SU-DHL-6 (cell line): ENCODE results near the gene SLC9A7.

Experiments used
- H2AFZ ChIP-seq: fragments of 200-600 bp; sonication (generic); 2 replicates; pipeline ENCODE4 v1.6.1; 2014; ENCODE audit warnings: low read depth, mild to moderate bottlenecking, moderate library complexity, mixed read lengths, antibody characterized with exemption, low read length; ENCODE audit not compliant: severe bottlenecking
- H3F3A ChIP-seq: fragments of 200-600 bp; shearing (Covaris generic); 2 replicates; pipeline ENCODE4 v1.6.0; 2016; ENCODE audit warnings: antibody characterized with exemption, mild to moderate bottlenecking; ENCODE audit not compliant: insufficient read depth
- H3K27ac ChIP-seq: fragments of 200-600 bp; sonication (generic); 2 replicates; pipeline ENCODE4 v1.5.1; 2016; ENCODE audit warnings: low read depth, mild to moderate bottlenecking, low read length, moderate library complexity, mixed read lengths
- H3K27me3 ChIP-seq: fragments of 200-600 bp; sonication (generic), shearing (Covaris generic); 2 replicates; pipeline ENCODE4 v1.6.0; 2014; ENCODE audit warnings: mild to moderate bottlenecking, low read length
- H3K36me3 ChIP-seq: fragments of 200-600 bp; sonication (generic); 2 replicates; pipeline ENCODE4 v1.6.1; 2014; ENCODE audit warnings: mild to moderate bottlenecking, low read length, mixed read lengths
- H3K4me2 ChIP-seq: fragments of 300-600, 200-600 bp; shearing (Covaris generic), sonication (generic); 2 replicates; pipeline ENCODE4 v1.6.0; 2014; ENCODE audit warnings: low read length, low read depth, mild to moderate bottlenecking; ENCODE audit not compliant: poor library complexity, severe bottlenecking
- H3K4me3 ChIP-seq: fragments of 200-600 bp; sonication (generic); 2 replicates; pipeline ENCODE4 v1.5.1; 2014; ENCODE audit warnings: antibody characterized with exemption, low read length, mild to moderate bottlenecking, mixed read lengths; ENCODE audit not compliant: insufficient read depth, poor library complexity, severe bottlenecking
- H3K79me2 ChIP-seq: fragments of 200-600 bp; sonication (generic); 2 replicates; pipeline ENCODE4 v1.6.1; 2014; ENCODE audit warnings: mild to moderate bottlenecking, low read length, moderate library complexity; ENCODE audit not compliant: insufficient read depth
- H3K9ac ChIP-seq: fragments of 200-600 bp; sonication (generic); 2 replicates; pipeline ENCODE4 v1.7.0; 2014; ENCODE audit warnings: mild to moderate bottlenecking, low read length
- H3K9me2 ChIP-seq: fragments of 200-600 bp; sonication (generic); replicated peaks from 2 replicates; pipeline ENCODE4 v1.6.1; 2014; ENCODE audit warnings: low read length; ENCODE audit not compliant: insufficient read depth
- H3K9me3 ChIP-seq: fragments of 200-600 bp; sonication (generic); 2 replicates; pipeline ENCODE4 v1.6.1; 2014; ENCODE audit warnings: low read length, mixed read lengths; ENCODE audit not compliant: insufficient read depth
- H4K20me1 ChIP-seq: fragments of 200-600 bp; sonication (generic); 2 replicates; pipeline ENCODE4 v1.6.1; 2014; ENCODE audit warnings: low read depth, mild to moderate bottlenecking, antibody characterized with exemption, low read length, moderate library complexity, mixed read lengths
- CTCF ChIP-seq: fragments of 200-600 bp; sonication (generic); IDR thresholded peaks from one replicate; pipeline ENCODE4 v1.5.1; 2017; ENCODE audit warnings: antibody characterized with exemption, mild to moderate bottlenecking, low read length, moderate library complexity; ENCODE audit not compliant: insufficient read depth, poor library complexity, severe bottlenecking
- EZH2phosphoT487 ChIP-seq: fragments of 200-600 bp; sonication (generic), shearing (Covaris generic); conservative IDR thresholded peaks from 2 replicates; pipeline ENCODE4 v1.6.1; 2018; ENCODE audit warnings: mild to moderate bottlenecking, antibody characterized with exemption, low read length, moderate library complexity, mixed read lengths

Gene SLC9A7

GRCh38 chrX:46647251-46647650, 111.7 kb downstream of the SLC9A7 start:
- Histone ChIP-seq H3K9me2 (no peaks in the 10 kb centered on the region), H4K20me1 (no peaks in the 10 kb centered on the region), H3K27me3 (no peaks in the 10 kb centered on the region), H3K4me2 (no peak overlapping the region), H3K9me3 (no peaks in the 10 kb centered on the region), H3K27ac (no peak overlapping the region), H3K36me3 (no peaks in the 10 kb centered on the region), H3K79me2 (no peaks in the 10 kb centered on the region), H3K9ac (no peak overlapping the region), H2AFZ (no peak overlapping the region), H3F3A (no peaks in the 10 kb centered on the region), H3K4me3 (no peak overlapping the region)
- TF ChIP-seq CTCF = no peak
- TF ChIP-seq EZH2phosphoT487 = no peak

- Histone ChIP-seq H3K36me3 (no peaks in the 10 kb centered on the region; the same call in 1 of the 2 replicates), H2AFZ (no peak overlapping the region), H4K20me1 (no peaks in the 10 kb centered on the region), H3K79me2 (no peaks in the 10 kb centered on the region), H3K4me3 (no peak overlapping the region), H3F3A (no peaks in the 10 kb centered on the region), H3K9ac (no peak overlapping the region), H3K4me2 (no peak overlapping the region), H3K9me2 (no peaks in the 10 kb centered on the region), H3K9me3 (no peaks in the 10 kb centered on the region), H3K27me3 (no peaks in the 10 kb centered on the region), H3K27ac (no peak overlapping the region)
- TF ChIP-seq CTCF = no peak
- no peak for TF ChIP-seq EZH2phosphoT487
These were observed 113.3 kb downstream of the SLC9A7 start for GRCh38 chrX:46645614-46646013.

- no peaks in the 10 kb centered on the region for H4K20me1 ChIP-seq
- H3F3A ChIP-seq = no peaks in the 10 kb centered on the region
- H3K9me3 ChIP-seq = no peaks in the 10 kb centered on the region
- TF ChIP-seq CTCF (no peak), EZH2phosphoT487 (no peak)
- H2AFZ ChIP-seq = no peak overlapping the region
- H3K27me3 ChIP-seq = no peaks in the 10 kb centered on the region
- H3K9ac ChIP-seq = no peak overlapping the region
- no peaks in the 10 kb centered on the region; the same call in 1 of the 2 replicates for H3K36me3 ChIP-seq
- H3K79me2 ChIP-seq = no peaks in the 10 kb centered on the region
- H3K9me2 ChIP-seq = no peaks in the 10 kb centered on the region
- H3K4me3 ChIP-seq = no peak overlapping the region
- no peak overlapping the region for H3K4me2 ChIP-seq
- no peak overlapping the region for H3K27ac ChIP-seq
These were observed 115.3 kb downstream of the SLC9A7 start for GRCh38 chrX:46643636-46644035.

- Histone ChIP-seq H3K4me3 (no peak overlapping the region), H3F3A (no peaks in the 10 kb centered on the region), H3K79me2 (no peaks in the 10 kb centered on the region), H4K20me1 (no peaks in the 10 kb centered on the region), H3K9me2 (no peaks in the 10 kb centered on the region), H2AFZ (no peak overlapping the region), H3K27me3 (no peaks in the 10 kb centered on the region), H3K4me2 (no peak overlapping the region), H3K9me3 (no peaks in the 10 kb centered on the region), H3K36me3 (peaks cover 5% of the 10 kb centered on the region; the same call in 1 of the 2 replicates), H3K9ac (no peak overlapping the region), H3K27ac (no peak overlapping the region)
- TF ChIP-seq EZH2phosphoT487 (no peak), CTCF (no peak)
These were observed 116.8 kb downstream of the SLC9A7 start for GRCh38 chrX:46642145-46642544.
